MCF 10A (cell line): Measurements from ENCODE around the gene TRAF1. TPM values are rescaled to one million over a fixed set of nuclear protein-coding genes. Genes with fewer than 3 reads are reported as not detected.

Experiments
- BruUV-seq: library from RNA; stranded (reverse); fragments of 400-500 nt; replicated peaks from 2 replicates; lab custom pipeline; 2021; lab: Mats Ljungman, UMichigan
- CTCF ChIA-PET: fragments of 300-600 bp; sonication (Branson Sonifier 250); formaldehyde crosslinking; extraction: SDS; loops from one replicate; lab custom pipeline; 2021; ENCODE audit warnings: antibody characterized with exemption, inconsistent platforms; lab: Yijun Ruan, JAX
- POLR2A ChIA-PET: fragments of 300-600, 350-650 bp; sonication (Branson Sonifier 250); formaldehyde crosslinking; extraction: SDS; loops from one replicate; lab custom pipeline; 2020; ENCODE audit warnings: antibody characterized with exemption, inconsistent platforms; lab: Yijun Ruan, JAX
- DNase-seq: peaks from one replicate; pipeline ENCODE4 v3.0.0-alpha.2; 2018; ENCODE audit not compliant: unreplicated experiment
- H3K27ac Mint-ChIP-seq: one replicate; pipeline ENCODE4 v1.8.0; 2022; ENCODE audit warnings: mild to moderate bottlenecking, low read depth, mixed read lengths; ENCODE audit not compliant: unreplicated experiment
- H3K27me3 Mint-ChIP-seq: one replicate; pipeline ENCODE4 v1.8.0; 2022; ENCODE audit warnings: mixed read lengths; ENCODE audit not compliant: insufficient read depth, unreplicated experiment
- H3K36me3 Mint-ChIP-seq: one replicate; pipeline ENCODE4 v1.8.0; 2022; ENCODE audit warnings: mild to moderate bottlenecking, moderate library complexity, mixed read lengths; ENCODE audit not compliant: insufficient read depth, unreplicated experiment
- H3K4me1 Mint-ChIP-seq: one replicate; pipeline ENCODE4 v1.8.0; 2022; ENCODE audit warnings: mixed read lengths; ENCODE audit not compliant: insufficient read depth, unreplicated experiment
- H3K4me3 Mint-ChIP-seq: one replicate; pipeline ENCODE4 v1.8.0; 2022; ENCODE audit warnings: mild to moderate bottlenecking, moderate library complexity, mixed read lengths; ENCODE audit not compliant: unreplicated experiment
- H3K9me3 Mint-ChIP-seq: one replicate; pipeline ENCODE4 v1.8.0; 2022; ENCODE audit warnings: mixed read lengths; ENCODE audit not compliant: unreplicated experiment
- CTCF ChIP-seq: fragments of 200-600 bp; IDR thresholded peaks from one replicate; pipeline ENCODE4 v1.8.0; 2022; ENCODE audit warnings: antibody characterized with exemption, mild to moderate bottlenecking; ENCODE audit not compliant: unreplicated experiment
- intact Hi-C: fragments of 100-400 bp; cut with micrococcal nuclease; formaldehyde crosslinking; loops from 2 replicates; pipeline ENCODE4 v1.14.1; 2022
- total RNA-seq: library from RNA; stranded (reverse); gene quantifications from 2 replicates; pipeline ENCODE4 v1.2.3, GENCODE V29; 2022

Gene TRAF1
- total RNA-seq, 1 experiment from 2014 or later, result 0.84 TPM

- TF ChIP-seq CTCF, result no peak
Observed at GRCh38 chr9:120865176-120865575, 61.4 kb downstream of the TRAF1 start.

GRCh38 chr9:120864719-120865118 lies 61.9 kb downstream of the TRAF1 start:
- CTCF ChIA-PET, result interaction anchor here (0.7 kb wide), 1 partner anchor 18 kb away, joined by 3 read pairs; no protein-coding TSS in a partner anchor
- Mint-ChIP-seq H3K9me3 (no peaks in the 10 kb centered on the region), H3K36me3 (peaks cover 20% of the 10 kb centered on the region), H3K4me1 (peaks cover 8% of the 10 kb centered on the region), H3K4me3 (no peak overlapping the region), H3K27me3 (no peaks in the 10 kb centered on the region), H3K27ac (no peak overlapping the region)
- no peak for DNase-seq
- POLR2A ChIA-PET, result interaction anchor here (0.5 to 0.7 kb wide), 2 partner anchors 70 to 201 kb away, joined by 3 to 4 read pairs; no protein-coding TSS in a partner anchor
- TF ChIP-seq CTCF, result no peak
- no TSS peak for BruUV-seq
- intact Hi-C loops, result no loop called here

More at GRCh38 chr9:120865176-120865575, 61.4 kb downstream of the TRAF1 start:
- Mint-ChIP-seq H3K27ac (no peak overlapping the region), H3K4me3 (no peak overlapping the region), H3K27me3 (no peaks in the 10 kb centered on the region), H3K9me3 (no peaks in the 10 kb centered on the region), H3K36me3 (peaks cover 16% of the 10 kb centered on the region), H3K4me1 (peaks cover 8% of the 10 kb centered on the region)
- ChIA-PET CTCF (interaction anchor here (0.9 kb wide), 1 partner anchor 86 kb away, joined by 3 read pairs; no protein-coding TSS in a partner anchor), POLR2A (interaction anchor here (0.5 kb wide), 1 partner anchor 69 kb away, joined by 3 read pairs; no protein-coding TSS in a partner anchor)
- BruUV-seq, result no TSS peak
- DNase-seq, result no peak
- intact Hi-C loops, result no loop called here

DNA sequence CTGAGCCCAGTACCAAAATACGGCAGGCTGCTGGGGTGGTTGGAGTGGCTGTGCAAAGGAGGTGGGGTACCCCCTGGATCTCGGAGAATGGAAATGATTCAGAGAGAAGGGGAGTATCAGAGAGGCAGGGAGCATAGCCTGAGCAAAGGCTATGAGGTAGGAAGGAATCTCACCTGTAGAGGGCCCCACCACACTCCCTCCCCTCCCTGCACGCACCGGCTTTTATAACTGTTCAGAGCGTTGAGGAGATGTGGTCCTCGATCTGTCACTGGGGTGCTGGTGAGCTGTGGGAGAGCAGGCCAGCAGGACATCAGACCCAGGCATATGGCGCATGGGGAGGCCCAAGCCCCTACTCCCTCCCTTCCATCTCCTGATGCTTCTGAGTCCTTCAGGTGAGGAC lies 62.8 kb downstream of the TRAF1 start:
- no peaks in the 10 kb centered on the region for H3K27me3 Mint-ChIP-seq
- peaks cover 8% of the 10 kb centered on the region for H3K4me1 Mint-ChIP-seq
- intact Hi-C loops, result no loop called here
- DNase-seq, result no peak
- POLR2A ChIA-PET, result interaction anchor here (0.7 to 1.2 kb wide), 2 partner anchors 21 to 53 kb away, joined by 3 to 4 read pairs; no protein-coding TSS in a partner anchor
- no peak overlapping the region for H3K4me3 Mint-ChIP-seq
- no TSS peak for BruUV-seq
- TF ChIP-seq CTCF, result no peak
- H3K36me3 Mint-ChIP-seq, result peaks cover 20% of the 10 kb centered on the region
- H3K9me3 Mint-ChIP-seq, result no peaks in the 10 kb centered on the region
- no peak overlapping the region for H3K27ac Mint-ChIP-seq
- CTCF ChIA-PET, result interaction anchor here (0.7 kb wide), 2 partner anchors 17 to 30 kb away, joined by 3 to 5 read pairs; no protein-coding TSS in a partner anchor

DNA sequence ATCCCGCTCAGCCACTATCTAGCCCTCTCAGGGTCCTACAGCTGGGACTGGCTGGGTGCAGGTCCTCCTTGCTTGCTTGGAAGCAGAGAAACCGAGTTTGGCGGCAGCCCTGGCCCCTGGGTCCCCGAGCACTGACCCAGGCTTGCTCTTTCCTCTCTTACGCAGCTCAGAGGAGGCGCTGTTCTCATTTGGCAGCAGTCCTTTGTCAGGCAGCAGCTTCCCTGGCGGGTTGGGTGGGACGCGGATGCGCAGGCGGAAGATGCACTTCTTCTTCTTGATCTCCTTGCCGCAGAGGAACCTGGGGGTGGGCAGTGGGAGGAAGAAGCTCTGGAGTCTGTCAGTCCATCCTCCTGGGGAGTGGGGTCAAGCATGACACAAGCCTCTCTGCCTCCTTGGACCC lies 64.1 kb downstream of the TRAF1 start:
- DNase-seq, result no peak
- Mint-ChIP-seq H3K4me3 (no peak overlapping the region), H3K4me1 (no peaks in the 10 kb centered on the region), H3K27ac (no peak overlapping the region), H3K27me3 (no peaks in the 10 kb centered on the region), H3K9me3 (no peaks in the 10 kb centered on the region), H3K36me3 (peaks cover 28% of the 10 kb centered on the region)
- no TSS peak for BruUV-seq
- CTCF ChIA-PET, result interaction anchor here (0.6 kb wide), 1 partner anchor 131 kb away, joined by 4 read pairs; no protein-coding TSS in a partner anchor
- POLR2A ChIA-PET, result no interaction called here
- intact Hi-C loops, result no loop called here
- no peak for TF ChIP-seq CTCF
